Activated CD8-positive, alpha-beta memory T cell treated with anti-CD3 and anti-CD28 coated beads for 36 hours (primary cell): ENCODE results near the gene CRYAA. TPM values are rescaled to one million over a fixed set of nuclear protein-coding genes. Genes with fewer than 3 reads are reported as not detected.
"Not testable (repeated sequence)": the region's sequence is repeated elsewhere in the genome, so short reads cannot be mapped to it uniquely, and the experiment has no call there.

Source experiments
- CTCF ChIA-PET: fragments of 350-600 bp; sonication (Branson Sonifier 250); formaldehyde crosslinking; loops from one replicate; lab custom pipeline; 2021; ENCODE audit warnings: antibody characterized with exemption; lab: Charles Lee
- POLR2A ChIA-PET: fragments of 350-600 bp; sonication (Branson Sonifier 250); formaldehyde crosslinking; loops from one replicate; lab custom pipeline; 2021; ENCODE audit warnings: antibody characterized with exemption; lab: Charles Lee
- total RNA-seq, 2 experiments: library from RNA; stranded (reverse); gene quantifications; one replicate each; pipeline ENCODE4 v1.2.3, GENCODE V29; 2021

The CRYAA gene
- total RNA-seq, 2 experiments from 2014 or later = not detected

DNA sequence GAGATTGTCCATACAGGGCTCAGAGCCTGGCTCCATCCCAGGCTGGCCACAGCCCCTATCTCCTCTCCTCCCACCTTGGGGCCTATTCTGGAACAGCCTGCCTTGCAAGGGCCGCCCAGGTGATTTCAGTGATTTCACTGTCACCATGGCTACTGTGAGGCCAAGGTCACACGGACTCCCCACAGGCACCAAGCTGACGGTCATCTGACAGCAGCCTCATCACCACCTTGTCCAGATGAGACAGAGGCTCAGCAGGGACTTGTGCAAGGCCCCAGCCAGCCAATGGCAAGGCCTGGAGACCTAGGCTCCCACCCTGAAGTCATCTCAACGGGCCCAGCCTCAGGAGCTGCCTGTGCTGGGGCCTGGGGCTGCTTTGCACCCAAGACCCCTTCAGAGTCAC lies 6.2 kb downstream of the CRYAA start:
- CTCF ChIA-PET, POLR2A ChIA-PET: not testable (repeated sequence)

DNA sequence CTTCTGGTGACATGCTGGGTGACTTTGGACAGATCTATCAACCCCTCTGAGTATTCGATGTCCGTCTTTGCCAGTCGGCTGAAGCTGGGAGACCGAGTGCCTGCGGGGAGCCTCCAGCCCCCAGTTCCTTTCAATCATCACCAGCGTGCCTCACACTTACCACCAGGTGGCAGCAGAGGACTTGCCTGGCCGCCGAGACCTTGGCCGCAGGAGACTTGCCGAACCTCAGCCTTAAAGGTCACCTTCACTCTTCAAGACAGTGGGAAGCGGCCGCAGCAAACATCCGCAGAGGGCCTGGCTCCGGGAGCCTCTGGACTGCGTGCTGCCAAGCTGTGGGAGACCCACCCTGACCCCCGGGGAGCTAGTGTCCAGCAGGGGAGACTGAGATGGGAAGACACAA lies 7.8 kb downstream of the CRYAA start:
- POLR2A ChIA-PET, CTCF ChIA-PET: not testable (repeated sequence)

DNA sequence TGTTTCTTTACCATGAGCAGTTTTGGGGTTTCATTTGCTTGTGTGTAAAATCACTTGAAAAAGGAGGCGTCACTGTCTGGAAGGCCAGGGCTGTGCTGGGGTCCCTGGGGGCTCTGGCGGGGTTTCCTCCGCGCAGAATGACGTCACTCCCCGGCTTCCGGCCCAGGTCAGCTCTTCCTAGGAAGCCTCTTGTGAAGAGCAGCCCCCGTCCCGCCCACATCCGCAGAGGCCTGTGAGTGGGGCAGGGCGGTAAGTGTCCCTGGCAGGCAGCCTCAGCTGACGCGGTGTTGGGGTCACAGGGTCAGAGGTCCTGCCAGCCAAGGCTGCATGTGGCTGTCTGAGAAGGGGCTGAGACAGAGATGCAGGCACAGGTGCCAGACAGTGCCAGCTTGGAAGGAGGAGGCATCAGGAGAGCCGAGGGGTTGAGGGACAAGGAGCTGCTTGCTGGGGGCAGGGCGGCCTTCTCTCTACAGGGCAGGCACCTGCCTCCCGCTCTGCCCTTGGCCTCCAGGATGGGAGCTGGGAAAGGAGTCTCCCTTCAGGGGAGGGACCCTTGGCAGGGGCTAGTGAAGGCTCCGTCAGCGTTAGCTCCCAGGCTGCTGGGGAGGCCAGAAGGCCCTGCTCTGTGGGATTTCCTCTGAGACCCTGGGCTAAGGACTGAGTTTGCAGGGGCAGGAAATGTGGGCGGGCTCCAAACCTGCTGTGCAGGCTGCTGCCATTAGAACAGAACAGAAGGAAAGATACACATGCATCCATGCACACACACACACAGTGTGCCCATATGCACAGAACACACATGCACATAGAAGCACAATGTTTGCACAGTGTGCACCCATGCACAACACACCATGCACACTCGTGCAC lies 8.5 kb downstream of the CRYAA start:
- CTCF ChIA-PET, POLR2A ChIA-PET: not testable (repeated sequence)

DNA sequence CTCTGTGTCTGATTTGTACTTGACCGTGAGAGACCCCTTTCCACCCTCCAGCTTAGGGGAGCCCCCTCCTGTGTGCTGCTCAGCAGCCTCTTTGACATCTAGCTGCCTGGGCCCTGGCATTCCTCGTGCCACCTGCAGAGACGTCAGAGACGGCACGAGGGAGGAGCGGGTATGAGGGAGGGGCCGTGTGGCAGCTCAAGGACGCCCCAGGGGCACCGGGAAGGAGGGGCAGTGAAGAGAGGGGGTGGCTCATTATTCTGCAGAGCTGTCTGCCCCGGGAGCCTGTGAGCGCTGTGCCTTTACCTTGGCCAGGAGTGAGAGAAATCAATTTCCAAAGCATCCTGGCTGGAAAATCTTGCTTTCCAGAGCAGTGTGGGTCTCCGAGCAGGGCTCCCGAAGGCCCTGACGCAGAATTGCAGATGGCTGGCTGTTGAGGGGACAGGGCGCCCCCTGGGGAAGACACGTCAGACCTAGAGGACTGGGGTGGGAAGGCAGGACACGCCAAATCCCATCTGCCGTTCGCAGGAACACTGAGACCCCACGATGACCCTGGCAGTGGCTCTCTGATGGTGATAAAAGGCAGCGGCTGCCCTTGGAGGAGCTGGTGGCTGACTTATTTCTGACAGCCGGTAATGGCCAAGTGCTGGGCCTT lies 9.5 kb downstream of the CRYAA start:
- CTCF ChIA-PET = not testable (repeated sequence)

DNA sequence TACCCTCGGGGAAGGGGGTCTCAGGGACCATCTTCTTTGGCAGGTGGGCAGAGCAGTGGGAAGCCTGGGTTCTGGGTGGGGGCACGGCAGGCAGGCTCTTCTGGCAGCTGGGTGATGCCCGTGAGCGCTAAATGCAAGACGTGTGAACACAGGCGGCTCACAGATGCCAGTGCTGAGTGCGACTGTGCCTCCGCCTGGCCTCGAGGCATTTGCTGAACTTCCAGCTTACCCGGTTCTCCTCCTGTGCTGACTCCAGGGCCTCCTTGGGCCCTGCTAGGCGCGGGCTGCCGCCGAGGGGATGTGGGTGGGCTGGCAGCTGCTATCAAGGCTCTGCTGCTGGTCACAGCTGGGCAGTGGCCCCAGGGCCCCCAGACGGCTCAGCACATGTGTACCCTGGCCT lies 12.2 kb downstream of the CRYAA start:
- POLR2A ChIA-PET, CTCF ChIA-PET: not testable (repeated sequence)

More for the DNA sequence above, 9.5 kb downstream of the CRYAA start:
- POLR2A ChIA-PET = not testable (repeated sequence)

DNA sequence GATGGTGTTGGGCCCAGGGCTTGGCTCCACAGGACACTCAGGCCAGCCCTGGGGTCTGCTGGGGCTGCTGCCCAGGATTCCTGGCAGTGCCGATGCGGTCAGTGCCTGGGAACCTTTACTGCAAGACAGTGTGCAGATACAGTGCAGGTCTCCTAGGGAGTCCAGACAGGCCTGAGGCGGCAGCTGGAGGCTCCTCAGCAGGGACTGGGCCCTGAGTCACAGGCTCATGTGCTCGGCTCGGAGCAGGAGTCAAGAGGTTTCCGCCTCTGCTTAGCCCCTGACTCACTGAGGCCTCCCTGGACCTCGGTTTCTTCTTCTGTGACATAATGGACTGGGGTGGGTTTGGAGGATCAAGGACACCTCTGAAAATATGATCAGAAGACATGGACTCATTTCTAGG lies 18.5 kb downstream of the CRYAA start:
- CTCF ChIA-PET, POLR2A ChIA-PET: not testable (repeated sequence)

DNA sequence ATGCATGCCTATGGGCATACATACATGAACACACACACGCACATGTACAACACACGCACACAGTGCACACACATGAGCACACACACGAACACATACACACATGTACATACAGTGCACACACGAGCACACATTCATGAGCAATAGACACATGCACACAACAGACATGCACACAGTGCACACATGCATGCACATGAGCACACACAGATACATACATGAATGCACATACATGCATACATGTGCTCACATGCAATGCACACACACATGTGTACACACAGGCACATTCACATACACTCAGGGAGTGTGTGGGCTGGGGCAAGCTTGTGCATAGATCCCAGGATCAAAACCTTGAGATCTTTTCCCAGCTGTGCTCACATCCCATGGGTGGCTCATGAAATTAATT lies 18.9 kb downstream of the CRYAA start:
- POLR2A ChIA-PET = no interaction called here

DNA sequence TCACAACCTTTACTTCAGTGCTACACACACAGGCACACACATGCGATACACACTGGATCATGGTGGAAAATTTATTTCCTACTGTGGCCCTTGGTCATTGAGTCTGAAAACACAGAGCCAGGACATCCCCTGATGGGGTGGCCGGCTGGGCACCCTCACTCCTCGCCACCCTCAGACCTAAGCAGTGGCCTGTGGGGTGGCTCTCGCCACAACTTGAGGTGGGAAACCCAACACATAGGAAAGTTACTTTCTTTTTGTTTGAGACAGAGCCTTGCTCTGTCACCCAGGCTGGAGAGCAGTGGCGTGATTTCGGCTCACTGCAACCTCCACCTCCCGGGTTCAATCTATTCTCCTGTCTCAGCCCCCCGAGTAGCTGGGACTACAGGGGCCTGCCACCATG lies 19.4 kb downstream of the CRYAA start:
- CTCF ChIA-PET = no interaction called here
- POLR2A ChIA-PET = no interaction called here

More for the DNA sequence above, 18.9 kb downstream of the CRYAA start:
- CTCF ChIA-PET = no interaction called here

DNA sequence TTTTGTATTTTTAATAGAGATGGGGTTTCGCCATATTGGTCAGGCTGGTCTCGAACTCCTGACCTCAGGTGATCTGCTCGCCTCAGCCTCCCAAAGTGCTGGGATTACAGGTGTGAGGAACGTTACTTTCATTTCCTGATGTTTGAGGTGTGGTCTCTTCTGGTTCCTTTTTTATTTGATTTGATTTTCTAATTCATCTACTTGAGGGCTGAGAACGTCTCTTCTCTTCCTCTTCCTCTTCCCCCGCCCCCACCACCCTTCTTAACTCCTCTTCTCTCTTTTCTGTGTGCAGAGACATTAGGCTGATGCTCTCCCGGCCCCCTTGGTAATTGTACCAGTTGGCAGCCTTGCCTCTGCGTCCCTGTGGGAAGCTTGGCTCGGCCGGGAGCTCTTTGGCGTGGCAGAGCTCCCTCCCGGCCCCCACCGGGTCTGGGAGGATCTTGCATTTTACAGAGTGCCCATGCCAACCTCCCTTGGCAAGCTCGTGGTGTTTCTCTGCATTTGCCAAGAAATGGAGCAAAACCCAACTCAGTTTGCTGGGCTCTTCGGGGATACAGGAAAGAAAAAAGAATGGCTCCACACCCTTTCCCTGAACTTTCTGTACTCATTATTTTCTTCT lies 19.9 kb downstream of the CRYAA start:
- POLR2A ChIA-PET = no interaction called here
- CTCF ChIA-PET = no interaction called here

DNA sequence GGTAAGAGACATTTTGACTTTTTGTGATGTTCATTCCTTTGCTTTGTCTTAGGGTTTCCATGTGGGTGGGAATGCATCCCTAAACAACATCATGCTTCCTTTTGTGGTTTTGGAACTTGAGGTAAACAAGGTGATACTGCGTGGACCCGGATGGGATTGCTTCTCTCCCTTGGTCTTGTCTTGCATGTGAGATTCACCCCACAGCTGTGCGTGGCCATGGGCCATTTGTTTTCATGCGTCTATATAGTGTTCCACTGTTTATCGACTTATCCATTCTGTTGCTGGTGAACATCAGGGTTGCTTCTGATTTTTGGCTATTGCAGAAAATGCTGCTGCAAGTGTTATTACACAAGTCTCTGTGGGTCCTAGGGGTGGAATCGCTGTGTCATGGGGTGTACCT lies 21.1 kb downstream of the CRYAA start:
- ChIA-PET POLR2A (no interaction called here), CTCF (no interaction called here)

DNA sequence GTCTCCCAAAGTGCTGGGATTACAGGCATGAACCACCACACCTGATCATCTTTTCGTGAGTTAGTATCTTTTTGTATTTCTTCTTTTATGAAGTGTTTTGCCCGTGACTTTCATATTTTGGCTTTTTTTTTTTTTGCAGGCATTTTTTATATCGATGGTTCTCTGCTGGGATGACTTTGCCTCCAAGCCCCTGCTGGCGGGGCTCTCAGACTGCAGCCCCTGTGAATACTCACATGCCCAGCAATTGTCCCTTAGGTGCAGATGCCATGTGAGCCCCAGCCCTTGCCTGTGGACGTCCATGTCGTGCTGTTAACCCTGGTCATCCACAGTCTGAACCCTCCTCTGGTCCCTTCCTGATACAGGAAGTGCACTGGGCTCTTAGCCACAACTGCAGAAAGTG lies 21.7 kb downstream of the CRYAA start:
- POLR2A ChIA-PET = no interaction called here
- CTCF ChIA-PET = no interaction called here

DNA sequence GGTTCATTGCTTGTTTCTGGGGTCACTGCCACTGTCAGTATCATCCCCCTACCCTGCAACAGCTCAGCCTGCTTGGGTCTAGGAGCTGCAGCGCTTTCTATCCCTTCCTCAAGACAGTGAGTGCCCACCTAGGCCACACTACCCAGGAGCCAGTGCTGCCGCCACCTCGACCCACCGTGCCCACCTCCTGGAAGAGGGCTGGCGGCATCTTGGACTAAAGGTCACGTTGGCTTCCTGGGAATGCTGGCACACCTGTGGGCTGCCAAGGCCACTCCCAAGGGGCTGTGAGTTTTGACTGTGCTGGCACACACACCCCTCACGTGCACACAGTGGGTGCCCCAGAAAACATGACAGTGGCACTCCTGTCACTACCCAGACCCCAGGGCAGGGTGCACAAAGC lies 22.1 kb downstream of the CRYAA start:
- POLR2A ChIA-PET = no interaction called here
- CTCF ChIA-PET = no interaction called here

DNA sequence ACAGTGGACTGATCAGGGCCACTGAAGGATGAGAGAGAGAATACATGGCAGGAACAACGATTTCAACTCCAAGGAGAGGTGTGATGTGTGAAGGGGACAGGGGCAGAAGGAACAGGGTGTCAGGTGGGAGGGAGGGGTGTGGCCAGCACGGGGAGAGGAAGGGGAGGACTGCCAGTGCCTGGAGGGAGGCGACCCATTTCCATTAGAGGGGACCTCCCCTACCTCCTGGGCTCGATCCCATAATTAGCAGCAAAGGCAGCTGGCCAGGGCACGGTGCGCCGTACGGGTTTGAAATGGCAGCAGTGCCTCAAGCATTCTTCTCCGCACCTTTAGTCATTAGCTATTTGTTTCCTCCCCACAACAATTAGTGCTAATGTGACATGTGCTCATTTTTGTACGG lies 22.7 kb downstream of the CRYAA start:
- ChIA-PET POLR2A (no interaction called here), CTCF (no interaction called here)

DNA sequence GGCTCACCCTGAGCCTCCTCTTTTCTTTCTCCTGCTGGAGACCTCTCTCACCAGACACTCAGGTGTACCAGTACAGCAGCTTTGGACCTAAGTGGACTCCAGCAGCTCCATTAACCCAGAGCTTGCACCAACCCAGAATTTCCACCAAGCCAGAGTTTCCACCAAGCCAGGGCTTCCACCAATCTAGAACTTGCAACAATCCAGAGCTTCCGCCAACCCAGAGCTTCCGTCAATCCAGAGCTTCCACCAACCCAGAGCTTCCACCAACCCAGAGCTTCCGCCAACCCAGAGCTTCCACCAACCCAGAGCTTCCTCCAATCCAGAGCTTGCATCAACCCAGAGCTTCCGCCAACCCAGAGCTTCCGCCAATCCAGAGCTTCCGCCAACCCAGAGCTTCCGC lies 23.2 kb downstream of the CRYAA start:
- CTCF ChIA-PET = no interaction called here
- POLR2A ChIA-PET = no interaction called here

DNA sequence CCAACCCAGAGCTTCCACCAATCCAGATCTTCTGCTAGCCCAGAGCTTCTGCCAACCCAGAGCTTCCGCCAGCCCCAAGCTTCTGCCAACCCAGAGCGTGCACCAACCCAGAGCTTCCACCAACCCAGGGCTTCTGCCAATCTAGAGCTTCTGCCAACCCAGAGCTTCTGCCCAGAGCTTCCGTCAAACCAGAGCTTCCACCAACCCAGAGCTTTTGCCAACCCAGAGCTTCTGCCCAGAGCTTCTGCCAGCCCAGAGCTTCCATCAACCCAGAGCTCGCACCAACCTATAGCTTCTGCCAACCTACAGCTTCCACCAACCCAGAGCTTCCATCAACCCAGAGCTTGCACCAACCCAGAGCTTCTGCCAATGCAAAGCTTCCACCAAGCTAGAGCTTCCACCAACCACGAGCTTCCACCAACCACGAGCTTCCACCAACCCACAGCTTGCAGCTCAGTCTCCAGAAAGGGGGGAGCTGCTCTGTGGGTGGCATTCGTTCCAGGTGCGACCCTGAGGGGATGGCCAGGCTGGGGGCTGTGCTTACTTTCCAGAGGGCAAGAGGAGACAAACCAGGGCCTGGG lies 23.8 kb downstream of the CRYAA start:
- CTCF ChIA-PET = interaction anchor here (0.6 kb wide), 1 partner anchor 453 kb away, joined by 4 read pairs; no protein-coding TSS in a partner anchor
- POLR2A ChIA-PET = no interaction called here

DNA sequence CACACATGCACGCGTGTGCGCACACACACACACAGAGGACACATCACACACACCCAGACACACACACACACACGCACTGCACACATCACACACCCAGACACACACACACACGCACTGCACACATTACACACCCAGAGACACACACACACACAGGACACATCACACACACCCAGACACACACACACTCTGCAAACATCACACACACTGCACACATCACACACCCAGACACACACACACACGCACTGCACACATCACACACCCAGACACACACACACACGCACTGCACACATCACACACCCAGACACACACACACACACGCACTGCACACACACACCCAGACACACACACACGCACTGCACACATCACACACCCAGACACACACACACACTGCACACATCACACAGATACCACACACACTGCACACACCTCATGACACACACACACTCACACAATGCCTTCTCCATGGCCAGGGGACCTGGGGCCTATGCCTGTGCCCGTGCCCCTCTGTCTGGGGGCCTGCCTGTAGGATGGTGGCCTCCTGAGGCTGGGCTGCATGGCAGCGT lies 24.4 kb downstream of the CRYAA start:
- ChIA-PET CTCF (interaction anchor here (0.6 kb wide), 1 partner anchor 452 kb away, joined by 4 read pairs; no protein-coding TSS in a partner anchor), POLR2A (no interaction called here)

DNA sequence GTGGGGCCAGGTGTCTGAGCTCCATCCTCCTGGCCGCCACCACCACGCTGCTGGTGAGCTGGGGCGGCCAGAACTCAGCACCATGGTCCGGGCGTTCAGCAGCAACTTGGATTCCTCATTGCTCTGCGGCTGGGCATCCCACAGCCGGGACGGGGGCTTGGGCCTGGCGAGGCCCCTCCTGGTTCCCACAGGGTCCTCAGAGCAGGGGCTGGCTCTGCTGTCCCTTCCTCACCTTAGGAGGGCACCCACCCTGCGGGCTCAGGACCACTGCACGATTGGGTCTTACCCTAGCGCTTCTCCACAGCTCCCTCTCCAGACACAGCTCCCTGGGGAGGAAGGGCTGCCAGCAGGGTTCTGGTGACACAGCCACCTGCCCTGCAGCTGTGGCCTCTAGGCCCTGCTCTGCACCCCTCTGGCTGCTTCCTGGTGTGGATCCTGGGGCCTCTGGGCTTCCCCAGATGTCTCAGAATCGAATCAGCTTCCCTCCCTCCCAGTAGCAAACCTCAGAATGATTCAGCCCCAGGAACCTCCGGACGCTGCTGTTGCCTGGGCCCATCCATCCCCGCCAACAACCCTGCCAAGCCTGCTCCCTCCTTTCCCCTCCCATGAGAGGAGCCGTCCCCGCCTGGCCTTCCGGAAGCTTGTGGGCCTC lies 25.0 kb downstream of the CRYAA start:
- ChIA-PET POLR2A (no interaction called here), CTCF (no interaction called here)

DNA sequence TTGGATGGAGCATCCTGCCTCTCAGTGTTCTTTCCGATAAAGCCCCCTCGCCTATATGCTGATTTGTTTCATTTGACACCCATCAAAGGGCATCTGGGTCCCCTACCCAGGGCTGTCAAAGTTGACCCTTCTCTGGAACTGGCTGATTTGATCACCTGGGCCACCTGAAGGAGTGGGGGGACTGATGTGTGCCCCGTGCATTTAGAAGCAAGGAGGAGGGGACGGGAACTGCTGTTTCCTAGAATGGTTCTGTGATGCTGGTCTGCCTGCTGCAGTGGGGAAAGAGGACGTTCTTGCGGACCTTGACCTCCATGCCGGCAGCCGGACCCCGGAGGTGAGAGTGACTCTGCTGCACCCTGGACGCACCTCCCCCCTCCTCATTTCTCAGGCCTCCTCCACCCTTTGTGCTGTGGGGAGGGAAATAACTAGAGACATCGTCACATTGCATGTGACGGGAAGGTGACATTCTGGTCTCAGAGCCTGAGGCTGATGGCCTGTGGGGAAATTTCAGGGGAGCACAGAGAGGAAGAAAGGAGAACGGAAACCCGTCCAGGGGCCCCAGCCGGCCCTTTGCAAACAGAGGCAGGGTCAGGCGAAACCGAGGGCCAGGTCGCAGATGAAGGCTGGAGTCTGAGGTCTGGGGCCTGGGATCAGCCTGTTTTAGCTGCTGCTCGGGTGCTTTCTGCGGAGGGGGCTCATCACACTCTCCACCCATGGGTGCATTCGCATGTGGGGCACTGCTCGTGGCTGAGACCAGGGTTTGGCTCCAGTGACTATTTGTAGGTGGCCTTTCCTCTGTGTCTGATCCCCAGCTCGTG lies 25.7 kb downstream of the CRYAA start:
- POLR2A ChIA-PET = no interaction called here
- CTCF ChIA-PET = no interaction called here
